Adipocyte (in vitro differentiated cells): Measurements from ENCODE around the gene DNAH17.

Source experiments
- DNase-seq: peaks from one replicate; pipeline ENCODE4 v3.0.0-alpha.2; 2015; ENCODE audit warnings: low read depth
- H3K27me3 ChIP-seq: replicated peaks from 2 replicates; pipeline ENCODE4 v1.7.0; 2013; ENCODE audit warnings: mild to moderate bottlenecking, low read length, moderate library complexity; ENCODE audit not compliant: control insufficient read depth, insufficient read depth
- H3K36me3 ChIP-seq: 2 replicates; pipeline ENCODE4 v1.7.0; 2013; ENCODE audit warnings: low read length, mild to moderate bottlenecking, moderate library complexity; ENCODE audit not compliant: control insufficient read depth, insufficient read depth, severe bottlenecking
- H3K4me1 ChIP-seq: 2 replicates; pipeline ENCODE4 v1.7.0; 2013; ENCODE audit warnings: mild to moderate bottlenecking, low read length, moderate library complexity; ENCODE audit not compliant: control insufficient read depth, insufficient read depth
- H3K4me3 ChIP-seq: 2 replicates; pipeline ENCODE4 v1.7.0; 2013; ENCODE audit warnings: mild to moderate bottlenecking, low read length, moderate library complexity
- H3K9ac ChIP-seq: 2 replicates; pipeline ENCODE4 v1.7.0; 2013; ENCODE audit warnings: mild to moderate bottlenecking, low read length, moderate library complexity
- H3K9me3 ChIP-seq: 2 replicates; pipeline ENCODE4 v1.7.0; 2013; ENCODE audit warnings: mild to moderate bottlenecking, low read length, moderate library complexity; ENCODE audit not compliant: control insufficient read depth

The DNAH17 gene

GRCh38 chr17:78557598-78558039 lies 19.6 kb downstream of the DNAH17 start:
- DNase-seq = peak; percentile 56
- Histone ChIP-seq H3K9me3 (no peaks in the 10 kb centered on the region), H3K36me3 (no peaks in the 10 kb centered on the region), H3K4me1 (peaks cover 11% of the 10 kb centered on the region), H3K9ac (no peak overlapping the region), H3K27me3 (peaks cover 29% of the 10 kb centered on the region), H3K4me3 (no peak overlapping the region)

- no peaks in the 10 kb centered on the region for H3K9me3 ChIP-seq
- no peak for DNase-seq
- peaks cover 27% of the 10 kb centered on the region for H3K27me3 ChIP-seq
- no peaks in the 10 kb centered on the region for H3K36me3 ChIP-seq
- peaks cover 17% of the 10 kb centered on the region for H3K4me1 ChIP-seq
- no peak overlapping the region for H3K4me3 ChIP-seq
- H3K9ac ChIP-seq = no peak overlapping the region
Measured at GRCh38 chr17:78556812-78557211, 20.4 kb downstream of the DNAH17 start.

- Histone ChIP-seq H3K4me3 (no peak overlapping the region), H3K9ac (no peak overlapping the region), H3K9me3 (no peaks in the 10 kb centered on the region), H3K27me3 (peaks cover 19% of the 10 kb centered on the region), H3K4me1 (peaks cover 17% of the 10 kb centered on the region), H3K36me3 (no peaks in the 10 kb centered on the region)
- DNase-seq = no peak
Measured at GRCh38 chr17:78555746-78556401, 21.3 kb downstream of the DNAH17 start.

- DNase-seq = no peak
- peaks cover 4% of the 10 kb centered on the region for H3K27me3 ChIP-seq
- H3K4me1 ChIP-seq = peaks cover 6% of the 10 kb centered on the region
- H3K36me3 ChIP-seq = no peaks in the 10 kb centered on the region
- H3K9me3 ChIP-seq = peaks cover 17% of the 10 kb centered on the region
- no peak overlapping the region for H3K9ac ChIP-seq
- H3K4me3 ChIP-seq = no peak overlapping the region
Measured at GRCh38 chr17:78550464-78550863, 26.7 kb downstream of the DNAH17 start.

GRCh38 chr17:78548725-78549124 lies 28.5 kb downstream of the DNAH17 start:
- Histone ChIP-seq H3K36me3 (no peaks in the 10 kb centered on the region), H3K27me3 (peaks cover 4% of the 10 kb centered on the region), H3K4me1 (peaks cover 6% of the 10 kb centered on the region), H3K9me3 (peaks cover 17% of the 10 kb centered on the region), H3K9ac (no peak overlapping the region), H3K4me3 (no peak overlapping the region)
- no peak for DNase-seq

GRCh38 chr17:78547035-78547434 lies 30.2 kb downstream of the DNAH17 start:
- peaks cover 4% of the 10 kb centered on the region for H3K27me3 ChIP-seq
- no peak for DNase-seq
- no peak overlapping the region for H3K4me3 ChIP-seq
- no peaks in the 10 kb centered on the region for H3K36me3 ChIP-seq
- H3K9me3 ChIP-seq = peaks cover 17% of the 10 kb centered on the region
- H3K4me1 ChIP-seq = peaks cover 2% of the 10 kb centered on the region
- no peak overlapping the region for H3K9ac ChIP-seq

- DNase-seq = no peak
- Histone ChIP-seq H3K9me3 (peaks cover 17% of the 10 kb centered on the region), H3K36me3 (no peaks in the 10 kb centered on the region), H3K27me3 (peaks cover 4% of the 10 kb centered on the region), H3K4me3 (no peak overlapping the region), H3K9ac (no peak overlapping the region), H3K4me1 (peaks cover 3% of the 10 kb centered on the region)
Measured at GRCh38 chr17:78546476-78546875, 30.7 kb downstream of the DNAH17 start.

- Histone ChIP-seq H3K4me1 (peaks cover 3% of the 10 kb centered on the region), H3K4me3 (no peak overlapping the region), H3K9me3 (peaks cover 13% of the 10 kb centered on the region), H3K36me3 (no peaks in the 10 kb centered on the region), H3K9ac (no peak overlapping the region), H3K27me3 (peaks cover 4% of the 10 kb centered on the region)
- no peak for DNase-seq
Measured at GRCh38 chr17:78544881-78545755, 32.1 kb downstream of the DNAH17 start.

- DNase-seq = no peak
- H3K4me1 ChIP-seq = peaks cover 3% of the 10 kb centered on the region
- no peak overlapping the region for H3K4me3 ChIP-seq
Measured at GRCh38 chr17:78541488-78542206, 35.5 kb downstream of the DNAH17 start.

GRCh38 chr17:78539781-78540180 lies 37.4 kb downstream of the DNAH17 start:
- Histone ChIP-seq H3K9me3 (no peaks in the 10 kb centered on the region), H3K9ac (no peak overlapping the region), H3K36me3 (no peaks in the 10 kb centered on the region), H3K4me3 (no peak overlapping the region), H3K4me1 (peaks cover 3% of the 10 kb centered on the region), H3K27me3 (peaks cover 11% of the 10 kb centered on the region)
- DNase-seq = no peak

More at GRCh38 chr17:78541488-78542206, 35.5 kb downstream of the DNAH17 start:
- Histone ChIP-seq H3K36me3 (no peaks in the 10 kb centered on the region), H3K9ac (no peak overlapping the region), H3K27me3 (peaks cover 4% of the 10 kb centered on the region), H3K9me3 (peaks cover 5% of the 10 kb centered on the region)
